GM23248 (cell line): Measurements from ENCODE around the gene LPP. TPM values are rescaled to one million over a fixed set of nuclear protein-coding genes. Genes with fewer than 3 reads are reported as not detected.

Source experiments
- DNase-seq: peaks from one replicate; pipeline ENCODE4 v3.0.0-alpha.2; 2015
- H2AFZ ChIP-seq: fragments of 200-600 bp; sonication (generic); 2 replicates; pipeline ENCODE4 v1.6.1; 2016; ENCODE audit warnings: antibody characterized with exemption
- H3F3A ChIP-seq: fragments of 200-600 bp; sonication (generic); 2 replicates; pipeline ENCODE4 v1.6.1; 2016; ENCODE audit warnings: mild to moderate bottlenecking, antibody characterized with exemption, mixed run types; ENCODE audit not compliant: insufficient read depth
- H3K27ac ChIP-seq: fragments of 200-600 bp; sonication (generic); 2 replicates; pipeline ENCODE4 v1.5.1; 2016; ENCODE audit warnings: mild to moderate bottlenecking
- H3K27me3 ChIP-seq: fragments of 200-600 bp; sonication (generic); replicated peaks from 2 replicates; pipeline ENCODE4 v1.6.1; 2016; ENCODE audit warnings: mild to moderate bottlenecking; ENCODE audit not compliant: insufficient read depth
- H3K36me3 ChIP-seq: fragments of 200-600 bp; sonication (generic); 2 replicates; pipeline ENCODE4 v1.6.1; 2016; ENCODE audit warnings: low read depth, mild to moderate bottlenecking
- H3K4me1 ChIP-seq: fragments of 200-600 bp; sonication (generic); 2 replicates; pipeline ENCODE4 v1.6.1; 2016; ENCODE audit warnings: mild to moderate bottlenecking; ENCODE audit not compliant: insufficient read depth
- H3K4me2 ChIP-seq: fragments of 200-600 bp; sonication (generic); one replicate; pipeline ENCODE4 v1.6.1; 2016; ENCODE audit warnings: mild to moderate bottlenecking; ENCODE audit not compliant: unreplicated experiment
- H3K4me3 ChIP-seq: fragments of 200-600 bp; sonication (generic); 2 replicates; pipeline ENCODE4 v1.5.1; 2016; ENCODE audit warnings: mild to moderate bottlenecking
- H3K79me2 ChIP-seq: fragments of 200-600 bp; sonication (generic); 2 replicates; pipeline ENCODE4 v1.6.1; 2016; ENCODE audit warnings: mild to moderate bottlenecking; ENCODE audit not compliant: insufficient read depth
- H3K9ac ChIP-seq: fragments of 200-600 bp; sonication (generic); 2 replicates; pipeline ENCODE4 v1.6.1; 2016; ENCODE audit warnings: mild to moderate bottlenecking
- H3K9me2 ChIP-seq: fragments of 200-600 bp; sonication (generic); 2 replicates; pipeline ENCODE4 v1.6.1; 2016; ENCODE audit warnings: mixed run types, mild to moderate bottlenecking, moderate library complexity; ENCODE audit not compliant: insufficient read depth
- H3K9me3 ChIP-seq: fragments of 200-600 bp; sonication (generic); one replicate; pipeline ENCODE4 v1.6.1; 2017; ENCODE audit warnings: low read depth
- H4K20me1 ChIP-seq: fragments of 200-600 bp; sonication (generic); 2 replicates; pipeline ENCODE4 v1.6.0; 2016; ENCODE audit not compliant: insufficient read depth
- EZH2 ChIP-seq: fragments of 200-600 bp; sonication (generic); IDR thresholded peaks from 2 replicates; pipeline ENCODE4 v1.6.1; 2018; ENCODE audit warnings: antibody characterized with exemption, mild to moderate bottlenecking; ENCODE audit not compliant: insufficient read depth, poor library complexity, severe bottlenecking
- EZH2phosphoT487 ChIP-seq: fragments of 200-600 bp; sonication (generic); IDR thresholded peaks from 2 replicates; pipeline ENCODE4 v1.6.1; 2018; ENCODE audit warnings: antibody characterized with exemption, moderate library complexity, mild to moderate bottlenecking, low read depth; ENCODE audit not compliant: insufficient read depth
- WGBS, 2 experiments: methylation state at CpG; one replicate each; pipeline ENCODE4 v1.1.6; 2015 to 2017; ENCODE audit warnings: low lambda C conversion rate in 2 of 2, low coverage in 1 of 2; ENCODE audit errors: missing lambda C conversion rate in 2 of 2; 5-methylcytosine and 5-hydroxymethylcytosine counted together
- in situ Hi-C: fragments of 300-500 bp; cut with MboI; formaldehyde crosslinking; loops from 2 replicates; pipeline ENCODE4 v1.15.0; 2020
- polyA plus RNA-seq: library from polyadenylated mRNA; unstranded; fragments of >200 nt; fragmentation: Nextera tagmentation; extraction: Ambion mirVana; gene quantifications from 2 replicates; pipeline ENCODE4 v1.2.1, GENCODE V29; 2016
- total RNA-seq: library from RNA; depleted of rRNA; stranded (reverse); fragments of >200 nt; shearing (Covaris generic); gene quantifications from 2 replicates; pipeline ENCODE4 v1.2.3, GENCODE V29; 2014

Gene LPP
- total and polyA plus RNA-seq, 2 experiments from 2014 or later: 42.8 to 61.7 TPM

DNA sequence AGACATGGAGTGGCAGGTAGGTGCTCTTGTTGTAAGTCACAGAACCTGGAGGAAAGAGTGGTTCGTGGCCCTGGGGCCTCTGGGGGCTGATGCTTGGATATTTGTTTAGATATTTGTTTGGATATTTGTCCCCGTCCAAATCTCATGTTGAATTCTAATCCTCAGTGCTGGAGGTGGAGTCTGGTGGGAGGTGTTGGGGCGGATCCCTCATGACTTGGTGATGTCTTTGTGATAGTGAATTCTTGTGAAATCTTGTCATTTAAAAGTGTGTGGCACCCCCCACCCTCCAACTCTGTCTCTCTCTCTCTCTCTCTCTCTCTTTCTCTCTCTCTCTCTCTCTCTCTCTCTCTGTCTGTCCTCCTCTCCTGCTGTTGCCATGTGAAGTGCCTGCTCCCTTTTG lies 122.4 kb downstream of the LPP start:
- peaks cover 77% of the 10 kb centered on the region for H3K79me2 ChIP-seq
- in situ Hi-C loops: no loop called here

DNA sequence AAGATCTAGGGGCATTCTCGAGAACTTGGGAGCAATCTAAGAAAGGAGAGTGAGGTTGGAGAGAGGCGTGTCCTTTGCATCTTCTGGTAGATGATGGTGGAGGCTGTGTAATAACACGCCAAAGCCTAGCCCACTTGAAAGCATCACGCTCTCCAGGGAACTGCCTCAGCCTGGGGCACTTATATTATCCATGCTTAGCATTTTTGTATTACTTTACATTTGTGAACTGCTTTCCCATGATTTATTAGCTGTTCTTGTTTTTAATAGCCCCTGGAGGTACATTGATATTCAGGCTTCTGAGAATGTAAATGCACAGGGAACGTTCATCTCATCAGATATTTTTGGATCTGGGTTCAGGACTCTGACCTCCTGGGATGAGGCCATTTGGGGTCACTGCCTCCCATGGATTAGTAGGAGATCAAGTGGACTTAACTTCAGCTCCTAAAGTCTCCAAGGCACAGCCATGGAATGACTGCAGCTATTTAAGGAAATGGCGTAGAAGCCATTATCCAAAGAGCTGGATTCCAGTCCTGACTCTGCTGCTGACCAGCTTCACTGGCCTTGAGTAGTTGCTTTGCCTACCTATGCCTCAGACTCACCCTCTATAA lies 124.9 kb downstream of the LPP start:
- Histone ChIP-seq H3K4me1 (peaks cover 16% of the 10 kb centered on the region), H3K9ac (no peak overlapping the region), H3K4me2 (no peak overlapping the region), H3F3A (peaks cover 15% of the 10 kb centered on the region), H3K27me3 (no peaks in the 10 kb centered on the region), H4K20me1 (no peaks in the 10 kb centered on the region), H3K79me2 (peaks cover 99% of the 10 kb centered on the region), H3K36me3 (no peaks in the 10 kb centered on the region), H2AFZ (no peak overlapping the region), H3K9me2 (no peaks in the 10 kb centered on the region), H3K27ac (no peak overlapping the region), H3K9me3 (no peaks in the 10 kb centered on the region), H3K4me3 (no peak overlapping the region)
- DNase-seq: no peak
- WGBS, 2 experiments: 90 to 91% methylated on average over 6 of the region's 6 CpGs
- TF ChIP-seq EZH2phosphoT487 (no peak), EZH2 (no peak)
- in situ Hi-C loops: no loop called here

More for the DNA sequence above, 122.4 kb downstream of the LPP start:
- no peak for DNase-seq
- H3K4me3 ChIP-seq: no peak overlapping the region
- H3K27ac ChIP-seq: no peak overlapping the region
- peaks cover 39% of the 10 kb centered on the region for H3F3A ChIP-seq
- no peaks in the 10 kb centered on the region for H3K9me2 ChIP-seq
- TF ChIP-seq EZH2phosphoT487 (no peak), EZH2 (no peak)
- no peak overlapping the region for H3K9ac ChIP-seq
- H3K36me3 ChIP-seq: no peaks in the 10 kb centered on the region
- peaks cover 33% of the 10 kb centered on the region for H3K4me1 ChIP-seq
- H3K9me3 ChIP-seq: no peaks in the 10 kb centered on the region
- WGBS, 2 experiments: 94 to 98% methylated on average over 3 of the region's 3 CpGs
- no peaks in the 10 kb centered on the region for H3K27me3 ChIP-seq
- H3K4me2 ChIP-seq: no peak overlapping the region
- H2AFZ ChIP-seq: no peak overlapping the region
- H4K20me1 ChIP-seq: no peaks in the 10 kb centered on the region

DNA sequence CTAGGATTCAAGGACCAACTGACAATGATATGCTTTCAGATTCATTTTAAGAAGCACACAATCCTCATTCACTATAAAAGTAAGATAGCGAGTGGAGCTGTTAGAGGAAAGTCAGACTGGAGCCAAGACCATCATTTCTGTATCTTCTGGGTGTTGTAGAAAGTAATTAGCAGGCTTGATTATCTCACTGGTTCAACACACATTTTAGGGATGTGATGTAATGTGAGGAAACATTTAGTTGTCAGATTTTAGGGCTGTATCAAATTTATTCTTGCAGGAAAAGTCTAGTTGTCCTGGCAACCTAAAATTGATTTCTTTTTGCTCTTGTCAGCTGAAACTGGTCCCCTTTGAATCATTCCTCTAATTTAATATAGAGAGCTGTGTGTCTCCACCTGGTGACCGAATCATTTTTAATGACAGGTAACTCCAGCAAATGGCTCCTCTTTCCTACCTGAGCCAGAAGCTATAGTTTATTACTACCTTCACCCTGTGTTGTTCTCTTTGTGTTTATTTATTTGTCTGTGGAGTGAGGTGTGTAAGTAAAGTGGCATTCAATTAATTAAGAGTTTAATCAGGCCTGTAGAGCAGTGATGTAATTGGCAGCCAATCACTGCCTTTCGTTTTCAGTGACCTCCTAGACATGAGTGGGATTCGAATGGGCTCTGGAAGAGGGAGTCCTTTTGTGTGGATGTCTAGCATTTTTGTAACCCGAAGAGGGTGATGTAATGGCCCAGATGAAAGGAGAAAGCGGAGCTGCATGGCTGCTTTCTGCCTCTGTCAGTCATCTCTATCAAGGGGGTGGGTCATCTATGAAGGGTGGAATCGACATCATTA lies 125.8 kb downstream of the LPP start:
- Histone ChIP-seq H3K9me3 (no peaks in the 10 kb centered on the region), H3K27me3 (no peaks in the 10 kb centered on the region), H3K9me2 (no peaks in the 10 kb centered on the region), H3F3A (peaks cover 8% of the 10 kb centered on the region; the same call in 1 of the 2 replicates), H3K4me3 (no peak overlapping the region), H2AFZ (no peak overlapping the region), H4K20me1 (no peaks in the 10 kb centered on the region), H3K9ac (no peak overlapping the region), H3K4me1 (peaks cover 14% of the 10 kb centered on the region), H3K4me2 (no peak overlapping the region), H3K79me2 (peaks cover 99% of the 10 kb centered on the region), H3K36me3 (no peaks in the 10 kb centered on the region), H3K27ac (no peak overlapping the region)
- TF ChIP-seq EZH2phosphoT487 (no peak), EZH2 (no peak)
- 89 to 91% methylated on average over 7 of the region's 7 CpGs for WGBS, 2 experiments
- no peak for DNase-seq
- in situ Hi-C loops: no loop called here

DNA sequence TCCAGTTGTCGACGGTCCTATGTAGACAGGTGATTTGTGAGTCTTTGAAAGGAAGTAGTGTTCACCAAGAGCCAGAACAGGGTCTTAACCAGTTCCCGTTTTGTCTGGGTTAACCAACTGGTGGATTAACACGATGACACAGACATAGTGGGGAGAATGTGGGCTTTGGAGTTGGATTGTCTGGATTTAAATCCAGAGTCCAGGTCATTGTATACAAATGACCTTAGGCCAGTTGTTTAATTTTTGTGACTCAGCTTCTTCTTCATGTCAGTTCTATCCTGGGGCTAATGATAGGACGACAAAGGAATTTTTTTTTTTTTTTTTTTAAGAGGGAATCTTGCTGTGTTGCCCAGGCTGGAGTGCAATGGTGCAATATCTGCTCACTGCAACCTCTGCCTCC lies 126.7 kb downstream of the LPP start:
- peaks cover 23% of the 10 kb centered on the region for H3K4me1 ChIP-seq
- H3K9ac ChIP-seq: no peak overlapping the region
- H3K9me3 ChIP-seq: no peaks in the 10 kb centered on the region
- no peak overlapping the region for H2AFZ ChIP-seq
- peaks cover 99% of the 10 kb centered on the region for H3K79me2 ChIP-seq
- in situ Hi-C loops: no loop called here
- DNase-seq: no peak
- TF ChIP-seq EZH2phosphoT487 (no peak), EZH2 (no peak)
- no peaks in the 10 kb centered on the region for H3K36me3 ChIP-seq
- 87 to 91% methylated on average over 5 of the region's 5 CpGs for WGBS, 2 experiments
- H3K4me3 ChIP-seq: no peak overlapping the region
- no peaks in the 10 kb centered on the region for H3K27me3 ChIP-seq
- peaks cover 12% of the 10 kb centered on the region for H3F3A ChIP-seq
- no peaks in the 10 kb centered on the region for H3K9me2 ChIP-seq
- no peak overlapping the region for H3K4me2 ChIP-seq
- H3K27ac ChIP-seq: no peak overlapping the region
- H4K20me1 ChIP-seq: no peaks in the 10 kb centered on the region
